H1 (cell line): ENCODE results near the gene LKAAEAR1. TPM values are rescaled to one million over a fixed set of nuclear protein-coding genes. Genes with fewer than 3 reads are reported as not detected.

Source experiments
- CTCF ChIA-PET: fragments of 300-600 bp; sonication (Branson Sonifier 250); formaldehyde crosslinking; loops from one replicate; lab custom pipeline; 2021; ENCODE audit not compliant: partially characterized antibody; lab: Charles Lee
- POLR2A ChIA-PET: fragments of 300-600 bp; sonication (Branson Sonifier 250); formaldehyde crosslinking; loops from one replicate; lab custom pipeline; 2021; ENCODE audit warnings: inconsistent platforms; ENCODE audit not compliant: partially characterized antibody; lab: Charles Lee
- DNase-seq, 2 experiments: peaks; one replicate each; pipeline versions ENCODE4 v3.0.0 to v3.0.0-alpha.2; 2010 to 2022; ENCODE audit warnings: low spot score in 2 of 2, low read depth in 1 of 2, mixed read lengths in 1 of 2
- FAIRE-seq: peaks from 2 replicates; lab custom pipeline; 2011; peaks lifted over from hg19 to GRCh38; lab: Jason Lieb, UNC
- H2AFZ ChIP-seq: 2 replicates; pipeline ENCODE4 v1.8.1; 2012; ENCODE audit warnings: low read length, inconsistent platforms
- H2AK5ac ChIP-seq: 2 replicates; pipeline ENCODE4 v1.6.1; 2013; ENCODE audit warnings: low read depth, low read length
- H2BK120ac ChIP-seq: replicated peaks from 2 replicates; pipeline ENCODE3; 2013; ENCODE audit warnings: low read depth, low read length, inconsistent platforms
- H2BK12ac ChIP-seq: 2 replicates; pipeline ENCODE4 v1.6.1; 2013; ENCODE audit warnings: low read depth, low read length
- H2BK15ac ChIP-seq: 2 replicates; pipeline ENCODE4 v1.6.1; 2013; ENCODE audit warnings: low read length
- H2BK20ac ChIP-seq: 2 replicates; pipeline ENCODE4 v1.6.1; 2013; ENCODE audit warnings: low read length
- H2BK5ac ChIP-seq: 2 replicates; pipeline ENCODE4 v1.6.1; 2013; ENCODE audit warnings: low read depth, low read length
- H3K14ac ChIP-seq: 2 replicates; pipeline ENCODE4 v1.6.1; 2013; ENCODE audit warnings: inconsistent platforms; ENCODE audit not compliant: insufficient read length
- H3K18ac ChIP-seq: 2 replicates; pipeline ENCODE4 v1.6.1; 2013; ENCODE audit warnings: low read length; ENCODE audit errors: extremely low read depth
- H3K23ac ChIP-seq: 2 replicates; pipeline ENCODE4 v1.6.1; 2013; ENCODE audit warnings: inconsistent platforms; ENCODE audit not compliant: insufficient read length
- H3K23me2 ChIP-seq: 2 replicates; pipeline ENCODE4 v1.6.1; 2013; ENCODE audit warnings: low read depth, low read length
- H3K27ac ChIP-seq: 2 replicates; pipeline ENCODE4 v1.6.1; 2011; ENCODE audit warnings: low read depth, low read length, inconsistent platforms
- H3K27me3 ChIP-seq, 4 experiments: replicated peaks in 1 of 4; 1 replicate in 1 of 4; 2 replicates in 3 of 4; pipeline versions ENCODE4 v1.6.1 to v1.8.1; 2011 to 2013; ENCODE audit warnings: low read length in 3 of 4, mild to moderate bottlenecking in 3 of 4, inconsistent platforms in 2 of 4, mixed read lengths in 2 of 4, moderate library complexity in 1 of 4; ENCODE audit not compliant: control insufficient read depth in 3 of 4, insufficient read depth in 3 of 4; ENCODE audit errors: extremely low read depth in 1 of 4
- H3K36me3 ChIP-seq, 4 experiments: 2 replicates each; pipeline versions ENCODE4 v1.6.1 to v1.8.1; 2011 to 2013; ENCODE audit warnings: mild to moderate bottlenecking in 4 of 4, low read length in 3 of 4, moderate library complexity in 2 of 4, control low read depth in 1 of 4, inconsistent platforms in 1 of 4; ENCODE audit not compliant: insufficient read depth in 4 of 4, control insufficient read depth in 2 of 4
- H3K4ac ChIP-seq: replicated peaks from 2 replicates; pipeline ENCODE3; 2013; ENCODE audit warnings: low read length, low read depth, mixed read lengths, inconsistent platforms; ENCODE audit not compliant: insufficient read length
- H3K4me1 ChIP-seq, 4 experiments: replicated peaks in 1 of 4; 1 replicate in 1 of 4; 2 replicates in 3 of 4; pipeline versions ENCODE4 v1.6.1 to v1.8.1; 2011 to 2013; ENCODE audit warnings: low read length in 3 of 4, inconsistent platforms in 2 of 4, mixed read lengths in 1 of 4; ENCODE audit not compliant: insufficient read depth in 4 of 4, control insufficient read depth in 3 of 4
- H3K4me2 ChIP-seq, 2 experiments: 2 replicates each; pipeline versions ENCODE4 v1.6.1 to v1.8.1; 2011 to 2013; ENCODE audit warnings: low read depth in 2 of 2, low read length in 2 of 2, control low read depth in 1 of 2, inconsistent platforms in 1 of 2, mild to moderate bottlenecking in 1 of 2; ENCODE audit not compliant: insufficient read depth in 1 of 2
- H3K4me3 ChIP-seq, 4 experiments: fragments of 200-600, 300-600 bp in 1 of 4; sonication (generic), shearing (Covaris generic), sonication (Bioruptor Twin) in 1 of 4; 2 replicates each; pipeline versions ENCODE4 v1.5.1 to v1.8.1; 2011 to 2016; ENCODE audit warnings: low read length in 4 of 4, low read depth in 3 of 4, control low read depth in 2 of 4, inconsistent platforms in 2 of 4, mild to moderate bottlenecking in 2 of 4, mixed read lengths in 1 of 4, moderate library complexity in 1 of 4; ENCODE audit not compliant: insufficient read depth in 2 of 4; ENCODE audit errors: extremely low read depth in 1 of 4
- H3K56ac ChIP-seq: replicated peaks from 2 replicates; pipeline ENCODE3; 2013; ENCODE audit warnings: low read depth, mild to moderate bottlenecking, mixed read lengths, low read length, inconsistent platforms; ENCODE audit not compliant: insufficient read length
- H3K79me1 ChIP-seq: 2 replicates; pipeline ENCODE4 v1.6.1; 2013; ENCODE audit warnings: low read depth, low read length, control low read depth
- H3K79me2 ChIP-seq, 2 experiments: 2 replicates each; pipeline versions ENCODE4 v1.6.1 to v1.8.1; 2012 to 2013; ENCODE audit warnings: low read length in 2 of 2, mild to moderate bottlenecking in 2 of 2, inconsistent platforms in 1 of 2; ENCODE audit not compliant: insufficient read depth in 2 of 2, control insufficient read depth in 1 of 2
- H3K9ac ChIP-seq, 4 experiments: replicated peaks in 1 of 4; 1 replicate in 1 of 4; 2 replicates in 3 of 4; pipeline versions ENCODE4 v1.6.1 to v1.8.1; 2011 to 2013; ENCODE audit warnings: low read depth in 3 of 4, low read length in 3 of 4, control low read depth in 2 of 4, mild to moderate bottlenecking in 2 of 4, moderate library complexity in 2 of 4, inconsistent platforms in 1 of 4; ENCODE audit errors: extremely low read depth in 1 of 4
- H3K9me3 ChIP-seq, 2 experiments: 2 replicates each; pipeline versions ENCODE4 v1.6.1 to v1.8.1; 2012 to 2013; ENCODE audit warnings: mild to moderate bottlenecking in 2 of 2, moderate library complexity in 2 of 2, control low read depth in 1 of 2, inconsistent platforms in 1 of 2, low read depth in 1 of 2, low read length in 1 of 2, mixed read lengths in 1 of 2; ENCODE audit not compliant: insufficient read depth in 2 of 2
- H4K20me1 ChIP-seq, 2 experiments: replicated peaks in 1 of 2; 2 replicates each; pipeline versions ENCODE3 to v1.8.1; 2011 to 2013; ENCODE audit warnings: inconsistent platforms in 2 of 2, low read length in 2 of 2, mild to moderate bottlenecking in 1 of 2; ENCODE audit not compliant: insufficient read depth in 2 of 2, control insufficient read depth in 1 of 2
- H4K5ac ChIP-seq: 2 replicates; pipeline ENCODE4 v1.6.1; 2013; ENCODE audit warnings: low read length, low read depth, mixed read lengths, inconsistent platforms; ENCODE audit not compliant: insufficient read length
- H4K8ac ChIP-seq: 2 replicates; pipeline ENCODE4 v1.8.0; 2013; ENCODE audit warnings: mild to moderate bottlenecking, moderate library complexity, low read length, inconsistent platforms; ENCODE audit not compliant: insufficient read depth; ENCODE audit errors: extremely low read depth
- H4K91ac ChIP-seq: replicated peaks from 2 replicates; pipeline ENCODE3; 2013; ENCODE audit warnings: low read length, mixed read lengths, inconsistent platforms; ENCODE audit not compliant: insufficient read length
- CHD2 ChIP-seq: IDR thresholded peaks from 2 replicates; pipeline ENCODE4 v1.6.1; 2012; ENCODE audit warnings: low read length, improper control_type of control experiment
- EGR1 ChIP-seq: IDR thresholded peaks from 2 replicates; pipeline ENCODE4 v1.6.1; 2011; ENCODE audit warnings: low read depth, low read length, borderline replicate concordance
- EZH2 ChIP-seq: fragments of 200-600 bp; sonication (generic); IDR thresholded peaks from 2 replicates; pipeline ENCODE4 v1.7.1; 2012; ENCODE audit warnings: low read depth, mild to moderate bottlenecking, moderate library complexity, low read length, inconsistent platforms; ENCODE audit not compliant: severe bottlenecking
- GABPA ChIP-seq: IDR thresholded peaks from 2 replicates; pipeline ENCODE4 v1.6.1; 2011; ENCODE audit warnings: mild to moderate bottlenecking, low read length, moderate library complexity, borderline replicate concordance; ENCODE audit not compliant: insufficient read depth
- JUN ChIP-seq: IDR thresholded peaks from 2 replicates; pipeline ENCODE4 v1.6.1; 2011; ENCODE audit warnings: low read depth, mild to moderate bottlenecking, improper control_type of control experiment, low read length
- NRF1 ChIP-seq: IDR thresholded peaks from 2 replicates; pipeline ENCODE4 v1.6.1; 2011; ENCODE audit warnings: mild to moderate bottlenecking, low read depth, low read length, improper control_type of control experiment
- RBBP5 ChIP-seq: IDR thresholded peaks from 2 replicates; pipeline ENCODE4 v1.7.1; 2012; ENCODE audit warnings: low read depth, mild to moderate bottlenecking, inconsistent platforms, low read length, moderate library complexity, borderline replicate concordance
- SP1 ChIP-seq: IDR thresholded peaks from 2 replicates; pipeline ENCODE4 v1.6.1; 2011; ENCODE audit warnings: low read depth, low read length
- TAF7 ChIP-seq: optimal IDR thresholded peaks from 2 replicates; pipeline ENCODE3; 2011; ENCODE audit warnings: low read depth, mild to moderate bottlenecking, inconsistent platforms, low read length, moderate library complexity, borderline replicate concordance
- TEAD4 ChIP-seq: IDR thresholded peaks from 2 replicates; pipeline ENCODE4 v1.6.1; 2012; ENCODE audit warnings: low read depth, low read length, inconsistent platforms, mixed read lengths
- USF2 ChIP-seq: IDR thresholded peaks from 2 replicates; pipeline ENCODE4 v1.6.1; 2011; ENCODE audit warnings: low read length, improper control_type of control experiment
- WGBS, 2 experiments: shearing (Covaris generic) in 1 of 2; methylation state at CpG; one replicate each; pipeline versions ENCODE4 v1.1.6 to v1.1.7; 2013 to 2015; ENCODE audit warnings: low lambda C conversion rate in 2 of 2, mixed read lengths in 2 of 2, inconsistent platforms in 1 of 2, low coverage in 1 of 2, missing lambda C conversion rate in 1 of 2; ENCODE audit not compliant: insufficient replicate concordance in 2 of 2, insufficient coverage in 1 of 2, insufficient read length in 1 of 2; ENCODE audit errors: extremely low coverage in 1 of 2, missing lambda C conversion rate in 1 of 2; 5-methylcytosine and 5-hydroxymethylcytosine counted together
- polyA plus RNA-seq, 7 experiments: library from polyadenylated mRNA; depleted of rRNA in 3 of 7; stranded (reverse) in 5 of 7; unstranded in 2 of 7; fragments of >200 nt in 5 of 7; fragments of 200-250 nt in 2 of 7; gene quantifications; 1 replicate in 5 of 7; 2 replicates in 1 of 7; 4 replicates in 1 of 7; pipeline versions ENCODE4 v1.2.1 to v1.2.3, GENCODE V29; 2011 to 2013; ENCODE audit warnings: missing spikeins in 2 of 7, mixed read lengths in 2 of 7
- total RNA-seq: library from RNA; stranded (reverse); fragmentation: NEBNext Ultra II Directional; extraction: Animal tissue kit (Norgen Biotek cat#: 25700); gene quantifications from 2 replicates; pipeline ENCODE4 v1.2.1, GENCODE V29; 2021

LKAAEAR1 gene
- total and polyA plus RNA-seq, 2 of the 8 experiments (the other 6 are each of a cell fraction or from before 2014, with no cell fraction given): 0.41 to 0.53 TPM

- ChIA-PET CTCF (interaction anchor here (0.6 to 1.6 kb wide), 6 partner anchors 9 to 137 kb away, joined by 3 to 5 read pairs (median 4); no protein-coding TSS in a partner anchor), POLR2A (interaction anchor here (1.0 to 1.6 kb wide), 4 partner anchors 8 to 37 kb away, joined by 3 to 5 read pairs (median 4); no protein-coding TSS in a partner anchor)
- 95% methylated on average over 36 of the region's 37 CpGs; no CpG with 5 or more reads in 1 of the 2 experiments for WGBS, 2 experiments
- TF ChIP-seq GABPA (no peak), EZH2 (no peak), TEAD4 (no peak), CHD2 (no peak), TAF7 (no peak), JUN (no peak), SP1 (no peak), RBBP5 (no peak), USF2 (no peak), NRF1 (no peak), EGR1 (no peak)
Measured at GRCh38 chr20:64073476-64074183, 10.6 kb downstream of the LKAAEAR1 start.

More at GRCh38 chr20:64073476-64074183, 10.6 kb downstream of the LKAAEAR1 start:
- Histone ChIP-seq H2BK5ac (no peak overlapping the region), H2BK20ac (no peak overlapping the region), H2BK120ac (no peak overlapping the region), H3K23me2 (no peaks in the 10 kb centered on the region), H3K18ac (no peak overlapping the region), H2AFZ (no peak overlapping the region), H3K9ac (no peak overlapping the region), H2AK5ac (no peak overlapping the region), H3K27me3 (no peaks in the 10 kb centered on the region), H3K23ac (no peak overlapping the region), H4K8ac (no peak overlapping the region; the same call in 1 of the 2 replicates), H3K4ac (no peak overlapping the region), H3K14ac (no peak overlapping the region), H3K36me3 (peaks cover 0 to 8% (median 3%) of the 10 kb centered on the region in 4 experiments; a peak in 3 of 8 replicates), H3K56ac (no peak overlapping the region), H3K4me1 (peaks cover 0 to 16% (median 4%) of the 10 kb centered on the region in 4 experiments; a peak in 4 of 7 replicates), H3K4me3 (no peak overlapping the region), H3K79me1 (0 out of 2 replicates have a peak, but pooled peaks cover 3% of the 10 kb centered on the region), H4K5ac (no peak overlapping the region), H4K91ac (no peak overlapping the region), H3K4me2 (no peak overlapping the region), H2BK15ac (no peak overlapping the region), H2BK12ac (0 out of 2 replicates have a peak overlapping the region, but pooled peaks have one; percentile 3), H3K79me2 (no peaks in the 10 kb centered on the region), H4K20me1 (peaks cover 0 to 8% of the 10 kb centered on the region in 2 experiments), H3K27ac (no peak overlapping the region), H3K9me3 (no peaks in the 10 kb centered on the region)
- DNase-seq (no peak), FAIRE-seq (no peak)
